ENCODE measurements around the gene PIK3IP1. TPM values are rescaled to one million over a fixed set of nuclear protein-coding genes. Genes with fewer than 3 reads are reported as not detected.
"Not testable (repeated sequence)": the region's sequence is repeated elsewhere in the genome, so short reads cannot be mapped to it uniquely, and the experiment has no call there.

PIK3IP1 gene
- total RNA-seq, 1 donor from 2014 or later, result 30.9 TPM

GRCh38 chr22:31250740-31251600, 41.3 kb downstream of the PIK3IP1 start:
- DNase-seq (ENCODE audit: low read depth), result peak; percentile 60

- peak; percentile 53 for DNase-seq (ENCODE audit: low read depth)
Measured at GRCh38 chr22:31248965-31249958, 43.0 kb downstream of the PIK3IP1 start.

DNA sequence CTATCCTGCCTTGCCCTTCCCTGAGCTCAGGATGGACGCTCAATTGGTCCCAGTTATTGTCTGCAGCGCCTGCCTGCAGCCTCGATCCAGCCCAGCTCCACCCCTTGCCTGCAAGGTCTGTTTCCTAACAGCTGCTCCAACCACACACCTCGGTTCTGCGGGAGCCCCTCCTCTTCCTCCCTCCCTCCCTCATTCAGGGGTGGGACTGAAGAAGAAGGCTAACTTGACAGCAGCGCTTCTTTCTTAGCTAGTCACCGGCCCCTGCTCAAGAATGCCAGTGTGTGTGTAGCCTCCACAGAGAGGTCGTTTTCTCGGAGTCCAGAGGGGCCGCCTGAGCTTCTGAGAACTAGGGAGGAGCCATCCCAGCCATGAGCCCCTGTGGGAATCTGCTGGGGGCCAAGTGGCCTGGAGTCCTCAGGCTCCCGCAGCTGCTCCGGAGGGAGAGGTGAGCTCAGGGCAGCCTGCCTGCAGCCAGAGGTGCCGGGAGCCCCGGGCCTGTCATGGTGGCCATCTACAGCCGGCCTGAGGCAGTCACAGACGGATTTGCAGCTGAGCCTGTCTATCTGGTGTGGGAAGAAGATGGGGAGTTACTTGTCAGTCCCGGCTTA, 44.0 kb downstream of the PIK3IP1 start:
- peak; percentile 91 for DNase-seq (ENCODE audit: low read depth)

DNA sequence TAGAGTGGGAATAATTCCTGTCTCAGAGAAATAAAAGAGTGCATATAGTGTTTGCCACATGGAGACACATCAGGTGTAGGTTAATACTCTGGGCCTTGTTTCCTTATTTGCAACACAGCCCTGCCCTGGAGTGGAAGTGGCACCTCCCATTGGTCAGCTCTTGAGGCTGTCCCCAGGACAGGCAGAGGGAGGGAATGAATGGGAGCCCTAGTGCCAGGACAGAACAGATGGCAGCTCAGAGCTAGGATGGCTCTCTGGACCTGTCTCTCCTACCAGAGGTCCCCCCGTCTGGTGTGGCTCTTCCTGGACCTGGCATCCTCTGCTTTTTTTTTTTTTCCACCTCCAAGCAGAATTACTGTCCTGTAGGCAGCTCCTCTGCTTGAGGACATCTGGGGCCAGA, 44.6 kb downstream of the PIK3IP1 start:
- no peak for DNase-seq (ENCODE audit: low read depth)

GRCh38 chr22:31246687-31247086, 45.6 kb downstream of the PIK3IP1 start:
- no peak for DNase-seq (ENCODE audit: low read depth)

DNA sequence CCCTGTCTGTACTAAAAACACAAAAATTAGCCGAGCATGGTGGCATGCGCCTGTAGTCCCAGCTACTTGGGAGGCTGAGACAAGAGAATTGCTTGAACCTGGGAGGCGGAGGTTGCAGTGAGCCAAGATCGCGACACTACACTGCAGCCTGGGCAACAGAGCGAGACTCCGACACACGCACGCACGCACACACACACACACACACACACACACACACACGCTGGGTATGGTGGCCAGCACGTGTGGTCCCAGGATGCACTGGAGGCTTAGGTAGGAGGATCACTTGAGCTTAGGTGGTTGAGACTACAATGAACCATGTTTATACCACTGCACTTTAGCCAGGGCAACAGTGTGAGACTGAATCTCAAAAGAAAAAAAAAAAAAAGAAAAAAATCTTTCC, 46.3 kb downstream of the PIK3IP1 start:
- DNase-seq (ENCODE audit: low read depth), result not testable (repeated sequence)

- DNase-seq (ENCODE audit: low read depth), result no peak
Measured at GRCh38 chr22:31244943-31245451, 47.3 kb downstream of the PIK3IP1 start.

- DNase-seq (ENCODE audit: low read depth), result peak; percentile 84
Measured at GRCh38 chr22:31244046-31244942, 48.0 kb downstream of the PIK3IP1 start.

GRCh38 chr22:31243339-31244045, 48.8 kb downstream of the PIK3IP1 start:
- peak; percentile 87 for DNase-seq (ENCODE audit: low read depth)

GRCh38 chr22:31241936-31242335, 50.4 kb downstream of the PIK3IP1 start:
- DNase-seq (ENCODE audit: low read depth), result peak; percentile 23

DNA sequence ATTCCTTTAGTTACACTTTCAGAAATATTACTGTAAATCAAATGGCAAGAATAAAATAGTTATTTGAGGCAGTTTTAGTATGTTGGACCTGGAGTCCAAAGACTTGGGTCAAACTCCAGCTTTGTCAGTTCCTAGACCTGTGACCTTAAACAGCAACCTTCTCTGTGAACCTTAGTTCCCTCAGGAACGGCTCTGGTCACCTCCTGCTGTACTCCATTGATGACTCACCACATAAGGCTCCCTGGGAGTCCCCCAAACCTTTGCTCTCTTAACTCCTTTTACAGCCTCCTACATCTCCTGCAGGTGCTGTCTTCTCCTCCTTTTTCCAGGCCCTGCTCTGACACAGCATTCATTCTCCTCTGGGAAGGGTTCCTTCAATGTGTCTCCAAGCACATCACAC, 51.1 kb downstream of the PIK3IP1 start:
- DNase-seq (ENCODE audit: low read depth), result peak; percentile 68

DNA sequence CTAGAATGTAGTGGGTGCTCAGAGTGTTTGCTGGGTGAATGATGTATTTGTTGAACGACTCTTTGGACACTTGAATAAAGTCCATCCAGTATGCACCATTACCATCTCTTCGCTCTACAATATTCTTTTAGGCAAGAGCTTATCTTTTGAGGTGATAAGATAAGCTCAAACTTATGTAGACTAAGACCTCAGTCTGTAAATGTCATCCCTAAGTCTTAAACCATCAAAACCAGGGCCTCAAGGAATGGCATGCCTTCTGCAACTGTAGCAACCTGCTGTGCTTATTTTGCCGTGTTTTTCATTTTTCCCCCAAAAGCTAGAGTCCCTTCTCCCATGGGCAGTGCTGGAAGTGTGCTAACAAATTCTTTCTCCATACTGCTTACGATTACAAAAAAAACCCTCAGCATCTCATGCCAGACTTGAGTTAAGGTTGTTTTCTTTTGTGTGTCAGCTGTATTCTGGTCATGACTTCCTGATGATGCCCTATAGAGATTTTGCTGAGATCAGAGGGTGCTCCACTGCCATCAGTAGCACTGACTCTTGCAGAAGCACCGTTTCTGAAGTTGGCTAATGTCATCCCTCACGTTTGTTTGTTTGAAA, 52.4 kb downstream of the PIK3IP1 start:
- no peak for DNase-seq (ENCODE audit: low read depth)

DNA sequence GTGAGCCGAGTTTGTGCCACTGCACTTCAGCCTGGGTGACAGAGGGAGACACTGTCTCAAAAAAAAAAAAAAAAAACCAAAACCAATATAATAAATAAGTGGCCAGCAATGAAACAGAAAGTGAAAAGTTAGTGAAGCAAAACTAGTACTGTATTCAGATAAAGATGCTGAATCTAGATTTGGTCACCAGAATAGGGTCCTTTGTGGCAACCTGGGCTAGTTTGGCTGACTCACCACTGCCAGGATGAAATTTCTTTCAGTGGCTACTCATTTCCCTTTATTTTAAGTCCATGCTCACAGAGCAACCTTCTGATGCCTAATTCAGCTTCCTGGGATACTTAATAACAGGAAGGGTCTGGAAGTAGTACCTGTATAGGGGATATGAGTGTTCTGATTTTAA, 54.2 kb downstream of the PIK3IP1 start:
- DNase-seq (ENCODE audit: low read depth), result no peak

GRCh38 chr22:31236044-31236443, 56.2 kb downstream of the PIK3IP1 start:
- not testable (repeated sequence) for DNase-seq (ENCODE audit: low read depth)

DNA sequence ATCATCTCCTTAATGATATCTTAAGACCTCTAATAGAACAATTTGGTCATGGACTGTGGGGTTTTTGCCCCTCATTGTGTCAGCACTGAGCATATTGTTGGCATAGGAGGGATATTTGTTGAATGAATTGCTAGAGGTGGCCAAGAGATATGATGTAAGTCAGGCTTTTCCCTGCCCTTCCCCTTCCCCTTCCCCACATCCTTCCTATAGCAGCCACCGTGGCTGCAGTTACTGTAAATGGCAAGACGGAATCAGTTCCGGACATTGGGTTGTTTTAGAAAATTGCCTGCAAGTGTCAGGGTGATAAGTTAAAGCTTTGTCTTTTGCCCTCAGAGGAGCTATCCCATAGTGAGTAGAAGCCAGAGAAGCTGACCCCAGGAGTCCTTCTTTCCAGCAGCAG, 57.2 kb downstream of the PIK3IP1 start:
- DNase-seq (ENCODE audit: low read depth), result no peak

GRCh38 chr22:31233001-31233400, 59.3 kb downstream of the PIK3IP1 start:
- peak; percentile 65 for DNase-seq (ENCODE audit: low read depth)

Data from renal cortical epithelial cell (primary cell).